A549 treated with GW870086 at 1 μM for 4 hours (cell line): ENCODE data around the gene ZNF784. TPM values are rescaled to one million over a fixed set of nuclear protein-coding genes. Genes with fewer than 3 reads are reported as not detected.

Experiments used
- total RNA-seq: library from RNA; stranded (reverse); fragments of 200-300 nt; extraction: Qiagen RNA extraction; gene quantifications from 5 replicates; pipeline ENCODE4 v1.2.3, GENCODE V29; 2022; ENCODE audit warnings: low read depth

ZNF784 gene, protein sequence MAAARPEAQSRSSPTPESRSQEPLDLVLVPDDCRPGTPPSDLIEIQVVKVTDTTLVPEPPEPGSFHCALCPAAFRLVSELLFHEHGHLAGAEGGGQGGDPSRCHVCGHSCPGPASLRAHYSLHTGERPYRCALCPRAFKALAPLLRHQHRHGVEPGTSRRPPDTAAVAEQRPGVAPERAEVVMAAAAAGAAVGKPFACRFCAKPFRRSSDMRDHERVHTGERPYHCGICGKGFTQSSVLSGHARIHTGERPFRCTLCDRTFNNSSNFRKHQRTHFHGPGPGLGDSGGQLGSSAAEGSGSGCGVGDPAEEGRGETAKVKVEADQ
- 4.8 to 6.1 TPM (median 5.3 TPM) in 5 replicates for total RNA-seq

GRCh38 chr19:55624109-55625003 is at the start of gene ZNF784:
TSS of gene ZNF784 (minus strand) at chr19:55624566. CDS start at chr19:55624561, 5 bp downstream.

GRCh38 chr19:55654868-55655647 is 30.7 kb upstream of the ZNF784 start, which contains the start of gene U2AF2:
TSS of gene U2AF2 (plus strand) at chr19:55655035. CDS start at chr19:55655105, 70 bp downstream.

DNA sequence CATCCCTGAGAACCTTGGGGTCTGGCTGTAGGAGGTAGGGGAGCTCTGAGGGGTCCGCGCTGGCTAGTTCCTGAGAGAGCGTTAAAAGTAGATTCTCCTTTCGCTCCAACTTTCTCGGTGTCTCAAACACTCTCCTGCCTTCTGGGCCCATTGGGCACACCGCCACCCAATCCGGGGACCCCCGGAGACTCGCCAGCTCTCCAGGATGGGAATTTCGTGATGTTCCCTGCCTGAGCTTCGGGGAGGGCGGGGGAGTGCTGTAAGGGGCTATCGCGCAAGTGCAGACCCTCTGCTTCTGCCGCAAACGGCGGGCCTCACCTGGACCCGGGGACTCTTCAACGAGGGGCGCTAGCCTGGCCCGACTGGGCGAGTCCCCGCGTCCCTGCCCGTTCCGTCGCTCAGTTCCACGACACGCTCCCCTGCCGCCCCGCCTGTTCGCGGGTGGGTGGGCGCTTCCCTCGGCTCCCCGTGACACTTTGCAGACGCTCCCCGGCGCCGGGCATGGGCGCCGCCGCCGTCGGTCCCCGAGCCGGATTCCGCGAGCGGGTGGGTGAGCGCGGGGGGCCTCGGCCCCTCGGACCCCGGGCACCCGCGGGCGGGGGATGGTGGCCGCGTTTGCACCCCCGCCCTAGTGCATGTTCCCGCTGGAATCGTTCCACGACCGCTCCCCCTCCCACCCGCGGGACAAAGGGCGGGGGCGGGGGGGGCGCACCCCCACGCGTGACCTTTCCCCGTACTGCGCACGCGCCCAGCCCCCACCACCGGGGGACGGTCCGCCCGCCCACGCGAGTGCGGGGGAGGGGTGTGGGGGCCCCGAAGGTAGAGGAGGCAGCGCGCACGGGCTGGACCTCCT is 23.6 kb upstream of the ZNF784 start, which contains the start of gene CCDC106:
Gene CCDC106 (plus strand): TSS at position 481 of the 853 bp plus-strand sequence. CDS start 835 bp downstream, outside the sequence.

GRCh38 chr19:55643003-55643886 is 18.9 kb upstream of the ZNF784 start, which contains the start of gene ZNF581:
TSS of gene ZNF581 (plus strand) at chr19:55643649. CDS start at chr19:55644572, 923 bp downstream.

DNA sequence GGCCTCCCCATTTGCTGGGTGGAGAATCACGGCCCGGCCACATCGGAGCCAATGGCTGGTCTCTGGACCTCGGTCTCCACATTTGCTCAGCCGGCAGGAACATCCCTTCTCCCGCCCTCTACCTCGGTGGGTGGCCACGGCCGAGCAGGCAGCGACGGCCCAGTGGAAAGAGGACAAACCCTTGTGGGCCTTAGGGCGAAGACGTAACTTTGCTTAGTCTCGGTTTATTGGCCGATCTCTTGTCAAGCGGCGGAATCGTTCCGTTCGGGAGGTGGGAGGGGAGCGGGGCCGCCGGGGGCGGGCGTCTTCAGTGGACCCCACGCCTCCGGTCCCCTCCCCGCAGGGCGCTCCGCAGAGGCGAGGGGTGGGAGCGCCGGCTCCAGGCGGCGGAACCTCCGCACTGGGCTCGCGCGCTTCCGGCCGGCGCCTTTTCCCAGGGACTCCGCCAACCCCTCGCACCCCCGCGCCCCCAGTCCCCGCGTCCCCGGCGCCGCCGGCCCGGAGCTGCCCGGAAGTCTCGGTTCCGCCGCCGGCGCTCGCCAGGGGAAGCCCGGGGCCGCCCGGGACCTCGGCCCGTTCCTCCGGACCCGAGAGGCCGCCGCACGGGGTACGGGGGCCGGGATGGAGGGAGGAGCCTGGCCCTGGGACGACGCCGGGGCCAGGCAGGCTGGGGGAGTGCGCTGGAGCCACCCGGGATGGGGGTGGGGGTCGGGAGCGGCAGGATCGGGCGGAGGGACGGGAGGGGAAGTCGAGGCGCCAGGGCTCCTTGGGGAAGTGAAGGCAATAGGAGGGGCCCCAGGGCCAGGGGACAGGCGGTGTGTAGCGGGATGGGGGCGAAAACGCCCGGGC is 16.4 kb upstream of the ZNF784 start, which contains the start of gene ZNF580:
Gene ZNF580 (plus strand): TSS at position 426 of the 849 bp plus-strand sequence. CDS start 1,507 bp downstream, outside the sequence.

GRCh38 chr19:55605637-55606470 is 18.5 kb downstream of the ZNF784 start, which contains the start of gene ZNF865:
TSS of gene ZNF865 (plus strand) at chr19:55605647. CDS start at chr19:55613619, 7,972 bp downstream.

GRCh38 chr19:55599842-55600661 is 24.3 kb downstream of the ZNF784 start, which contains the start of gene ZNF524:
TSS of gene ZNF524 (plus strand) at chr19:55600288. CDS start at chr19:55602113, 1,825 bp downstream.

GRCh38 chr19:55599468-55599841 is 24.9 kb downstream of the ZNF784 start, which contains the start of gene FIZ1:
TSS of gene FIZ1 (minus strand) at chr19:55599517. CDS start at chr19:55597865, 1,652 bp downstream.

GRCh38 chr19:55580628-55581144 is 43.7 kb downstream of the ZNF784 start, which contains the start of gene ZNF579:
TSS of gene ZNF579 (minus strand) at chr19:55580848. CDS start at chr19:55579639, 1,209 bp downstream.

Other genes starting within 250 kb of the ZNF784 start
- 0.94 to 2.2 TPM (median 1.7 TPM) in 5 replicates for gene TMEM190, start 247.7 kb downstream of the ZNF784 start, total RNA-seq
- 2.8 to 9.2 TPM (median 7.0 TPM) in 5 replicates for gene TMEM238, start 240.3 kb downstream of the ZNF784 start, total RNA-seq
- 2,491 to 3,078 TPM (median 2,623 TPM) in 5 replicates for gene RPL28, start 238.6 kb downstream of the ZNF784 start, total RNA-seq
- 343 to 483 TPM (median 443 TPM) in 5 replicates for gene UBE2S, start 216.8 kb downstream of the ZNF784 start, total RNA-seq
- gene SHISA7, start 181.3 kb downstream of the ZNF784 start, total RNA-seq: not detected in 5 replicates
- gene ISOC2, start 162.9 kb downstream of the ZNF784 start, total RNA-seq: 51.3 to 61.4 TPM (median 58.4 TPM) in 5 replicates
- not detected in 5 replicates for gene C19orf85, start 159.8 kb downstream of the ZNF784 start, total RNA-seq
- 4.5 to 7.2 TPM (median 6.7 TPM) in 5 replicates for gene ZNF628, start 147.9 kb downstream of the ZNF784 start, total RNA-seq
- 34.8 to 57.0 TPM (median 55.0 TPM) in 5 replicates for gene NAT14, start 139.4 kb downstream of the ZNF784 start, total RNA-seq
- 0.35 to 0.82 TPM (median 0.57 TPM) in 5 replicates for gene SSC5D, start 136.1 kb downstream of the ZNF784 start, total RNA-seq
- 1.3 to 2.3 TPM (median 1.8 TPM) in 5 replicates for gene SBK2, start 87.4 kb downstream of the ZNF784 start, total RNA-seq
- 1.3 to 1.9 TPM (median 1.6 TPM) in 5 replicates for gene SBK3, start 79.0 kb downstream of the ZNF784 start, total RNA-seq
- 20.1 to 37.6 TPM (median 28.4 TPM) in 5 replicates for gene ZNF579, start 43.7 kb downstream of the ZNF784 start, total RNA-seq
- 20.5 to 24.3 TPM (median 23.6 TPM) in 5 replicates for gene FIZ1, start 25.0 kb downstream of the ZNF784 start, total RNA-seq
- 12.5 to 17.5 TPM (median 16.0 TPM) in 5 replicates for gene ZNF524, start 24.3 kb downstream of the ZNF784 start, total RNA-seq
- 7.6 to 13.0 TPM (median 12.1 TPM) in 5 replicates for gene ZNF865, start 18.9 kb downstream of the ZNF784 start, total RNA-seq
- gene ZNF580, start 16.4 kb upstream of the ZNF784 start, total RNA-seq: 31.0 to 51.4 TPM (median 48.6 TPM) in 5 replicates
- 39.2 to 55.8 TPM (median 47.7 TPM) in 5 replicates for gene ZNF581, start 19.1 kb upstream of the ZNF784 start, total RNA-seq
- gene CCDC106, start 23.6 kb upstream of the ZNF784 start, total RNA-seq: 13.7 to 19.1 TPM (median 18.0 TPM) in 5 replicates
- gene U2AF2, start 30.5 kb upstream of the ZNF784 start, total RNA-seq: 260 to 300 TPM (median 285 TPM) in 5 replicates
- gene EPN1, start 50.7 kb upstream of the ZNF784 start, total RNA-seq: 130 to 211 TPM (median 195 TPM) in 5 replicates
- gene NLRP9, start 113.8 kb upstream of the ZNF784 start, total RNA-seq: not detected in 5 replicates
- gene RFPL4A, start 134.5 kb upstream of the ZNF784 start, total RNA-seq: 0.53 to 1.2 TPM (median 0.97 TPM) in 5 replicates
- gene RFPL4AL1, start 144.6 kb upstream of the ZNF784 start, total RNA-seq: 0.23 to 0.49 TPM (median 0.38 TPM) in 3 of 5 replicates, not detected in the others
- 0.03 to 0.07 TPM in 2 of 5 replicates, not detected in the others for gene NLRP11, start 207.4 kb upstream of the ZNF784 start, total RNA-seq
- not detected in 5 replicates for gene NLRP4, start 212.0 kb upstream of the ZNF784 start, total RNA-seq